ENCODE data around the gene GBP5. TPM values are rescaled to one million over a fixed set of nuclear protein-coding genes. Genes with fewer than 3 reads are reported as not detected.
A peak's percentile ranks its signal among the peaks of the same experiment; 100 is the strongest.

GBP5 gene
- total RNA-seq, 1 donor from 2014 or later, result 22.8 TPM

- intact Hi-C loops (cut with micrococcal nuclease), result no loop called here
- DNase-seq (no peak), ATAC-seq (ENCODE audit: low read depth) (peak; percentile 25)
- POLR2A ChIA-PET, result interaction anchor here (0.5 to 0.7 kb wide), 3 partner anchors 24 to 1981 kb away, joined by 3 to 9 read pairs (median 6); no protein-coding TSS in a partner anchor
- peaks cover 24% of the 10 kb centered on the region for H3K4me1 Mint-ChIP-seq
- no peak for TF ChIP-seq CTCF (IDR thresholded peaks at IDR 0.05)
- H3K27me3 Mint-ChIP-seq, result no peaks in the 10 kb centered on the region
- peak overlapping the region; percentile 42 for H3K4me3 Mint-ChIP-seq
- no peak overlapping the region for H3K27ac Mint-ChIP-seq
- H3K9me3 Mint-ChIP-seq, result peaks cover 7% of the 10 kb centered on the region
- CTCF ChIA-PET, result no interaction called here
- no peaks in the 10 kb centered on the region for H3K36me3 Mint-ChIP-seq (ENCODE audit: low read depth)
Measured at GRCh38 chr1:89310505-89310904, 37.8 kb upstream of the GBP5 start.

GRCh38 chr1:89309828-89310227, 37.2 kb upstream of the GBP5 start:
- ChIA-PET CTCF (no interaction called here), POLR2A (interaction anchor here (0.5 kb wide), 1 partner anchor 38 kb away, joined by 3 read pairs; no protein-coding TSS in a partner anchor)
- DNase-seq (no peak), ATAC-seq (ENCODE audit: low read depth) (no peak)
- Mint-ChIP-seq H3K27me3 (no peaks in the 10 kb centered on the region), H3K27ac (no peak overlapping the region), H3K9me3 (peaks cover 7% of the 10 kb centered on the region), H3K4me3 (no peak overlapping the region), H3K36me3 (ENCODE audit: low read depth) (no peaks in the 10 kb centered on the region), H3K4me1 (peaks cover 24% of the 10 kb centered on the region)
- no peak for TF ChIP-seq CTCF (IDR thresholded peaks at IDR 0.05)
- intact Hi-C loops (cut with micrococcal nuclease), result no loop called here

- POLR2A ChIA-PET, result no interaction called here
- Mint-ChIP-seq H3K9me3 (peaks cover 3% of the 10 kb centered on the region), H3K36me3 (ENCODE audit: low read depth) (no peaks in the 10 kb centered on the region), H3K4me3 (no peak overlapping the region), H3K27me3 (no peaks in the 10 kb centered on the region), H3K4me1 (peaks cover 18% of the 10 kb centered on the region), H3K27ac (no peak overlapping the region)
- no peak for ATAC-seq (ENCODE audit: low read depth)
- DNase-seq, result no peak
- no peak for TF ChIP-seq CTCF (IDR thresholded peaks at IDR 0.05)
- intact Hi-C loops (cut with micrococcal nuclease), result no loop called here
- CTCF ChIA-PET, result no interaction called here
Measured at GRCh38 chr1:89306273-89306672, 33.6 kb upstream of the GBP5 start.

GRCh38 chr1:89305493-89305892, 32.8 kb upstream of the GBP5 start:
- DNase-seq (no peak), ATAC-seq (ENCODE audit: low read depth) (no peak)
- Mint-ChIP-seq H3K36me3 (ENCODE audit: low read depth) (no peaks in the 10 kb centered on the region), H3K9me3 (peaks cover 3% of the 10 kb centered on the region), H3K27ac (no peak overlapping the region), H3K4me1 (peaks cover 11% of the 10 kb centered on the region), H3K27me3 (no peaks in the 10 kb centered on the region), H3K4me3 (no peak overlapping the region)
- intact Hi-C loops (cut with micrococcal nuclease), result no loop called here
- POLR2A ChIA-PET, result no interaction called here
- TF ChIP-seq CTCF (IDR thresholded peaks at IDR 0.05), result no peak
- CTCF ChIA-PET, result no interaction called here

- ChIA-PET POLR2A (no interaction called here), CTCF (no interaction called here)
- Mint-ChIP-seq H3K9me3 (peaks cover 3% of the 10 kb centered on the region), H3K27ac (no peak overlapping the region), H3K27me3 (no peaks in the 10 kb centered on the region), H3K4me1 (peaks cover 9% of the 10 kb centered on the region), H3K36me3 (ENCODE audit: low read depth) (no peaks in the 10 kb centered on the region), H3K4me3 (no peak overlapping the region)
- intact Hi-C loops (cut with micrococcal nuclease), result no loop called here
- DNase-seq (no peak), ATAC-seq (ENCODE audit: low read depth) (no peak)
- no peak for TF ChIP-seq CTCF (IDR thresholded peaks at IDR 0.05)
Measured at GRCh38 chr1:89304572-89305230, 32.0 kb upstream of the GBP5 start.
